ENCODE results near the gene CLDN22. TPM values are rescaled to one million over a fixed set of nuclear protein-coding genes. Genes with fewer than 3 reads are reported as not detected.

The CLDN22 gene
- total RNA-seq, 5 donors from 2014 or later (not counting 1 experiment from before 2014, with no cell fraction given): not detected

GRCh38 chr4:183330841-183331240 is 10.8 kb upstream of the CLDN22 start:
- Mint-ChIP-seq H3K36me3 (no peaks in the 10 kb centered on the region), H3K4me3 (no peak overlapping the region), H3K27ac (no peak overlapping the region), H3K4me1 (peaks cover 0 to 4% (median 4%) of the 10 kb centered on the region in 3 donors), H3K27me3 (peaks cover 10 to 29% of the 10 kb centered on the region in 2 donors), H3K9me3 (peaks cover 0 to 11% (median 3%) of the 10 kb centered on the region in 3 donors)
- Histone ChIP-seq H3K27ac (ENCODE audit: low read length) (no peak overlapping the region), H3K27me3 (replicated peaks in 1 of 2; ENCODE audit: control insufficient read depth in 2 of 2, extremely low read depth in 1 of 2, insufficient read depth in 2 of 2, low read length in 1 of 2) (peaks cover 0 to 15% of the 10 kb centered on the region in 2 experiments), H3K9me3 (no peaks in the 10 kb centered on the region), H3K36me3 (ENCODE audit: control insufficient read depth in 2 of 2, extremely low read depth in 1 of 2, insufficient read depth in 1 of 2, low read length in 1 of 2) (no peaks in the 10 kb centered on the region), H3K4me1 (ENCODE audit: control insufficient read depth in 1 of 2, extremely low read depth in 1 of 2, insufficient read depth in 2 of 2, low read length in 2 of 2) (no peaks in the 10 kb centered on the region), H3K4me3 (ENCODE audit: control insufficient read depth in 1 of 2, extremely low read depth in 1 of 2, low read length in 1 of 2) (no peak overlapping the region)
- ChIA-PET CTCF (no interaction called here), POLR2A (no interaction called here)
- no peak for ATAC-seq (replicated peaks in 1 of 4)
- no peak for DNase-seq
- 69% methylated on average over 2 of the region's 2 CpGs for WGBS (ENCODE audit: insufficient coverage)

- no peaks in the 10 kb centered on the region for H3K36me3 Mint-ChIP-seq
- no peak for DNase-seq
- H3K36me3 ChIP-seq (ENCODE audit: control insufficient read depth in 2 of 2, extremely low read depth in 1 of 2, insufficient read depth in 1 of 2, low read length in 1 of 2): no peaks in the 10 kb centered on the region
- no peaks in the 10 kb centered on the region for H3K4me1 ChIP-seq (ENCODE audit: control insufficient read depth in 1 of 2, extremely low read depth in 1 of 2, insufficient read depth in 2 of 2, low read length in 2 of 2)
- no peak overlapping the region for H3K4me3 Mint-ChIP-seq
- no peak overlapping the region for H3K27ac Mint-ChIP-seq
- 76% methylated on average over 6 of the region's 10 CpGs for WGBS (ENCODE audit: insufficient coverage)
- ChIA-PET POLR2A (no interaction called here), CTCF (no interaction called here)
- H3K4me3 ChIP-seq (ENCODE audit: control insufficient read depth in 1 of 2, extremely low read depth in 1 of 2, low read length in 1 of 2): no peak overlapping the region
- no peak for ATAC-seq (replicated peaks in 1 of 4)
- H3K9me3 Mint-ChIP-seq: peaks cover 0 to 11% (median 3%) of the 10 kb centered on the region in 3 donors
- peaks cover 0 to 15% of the 10 kb centered on the region in 2 experiments for H3K27me3 ChIP-seq (replicated peaks in 1 of 2; ENCODE audit: control insufficient read depth in 2 of 2, extremely low read depth in 1 of 2, insufficient read depth in 2 of 2, low read length in 1 of 2)
- no peaks in the 10 kb centered on the region for H3K9me3 ChIP-seq
- H3K4me1 Mint-ChIP-seq: no peaks in the 10 kb centered on the region
- no peak overlapping the region for H3K27ac ChIP-seq (ENCODE audit: low read length)
- H3K27me3 Mint-ChIP-seq: peaks cover 10 to 29% of the 10 kb centered on the region in 2 donors
Observed at GRCh38 chr4:183329954-183330742, 10.1 kb upstream of the CLDN22 start.

- Histone ChIP-seq H3K4me3 (ENCODE audit: control insufficient read depth in 1 of 2, extremely low read depth in 1 of 2, low read length in 1 of 2) (no peak overlapping the region), H3K9me3 (no peaks in the 10 kb centered on the region), H3K27me3 (replicated peaks in 1 of 2; ENCODE audit: control insufficient read depth in 2 of 2, extremely low read depth in 1 of 2, insufficient read depth in 2 of 2, low read length in 1 of 2) (peaks cover 0 to 19% of the 10 kb centered on the region in 2 experiments), H3K27ac (ENCODE audit: low read length) (no peak overlapping the region), H3K4me1 (ENCODE audit: control insufficient read depth in 1 of 2, extremely low read depth in 1 of 2, insufficient read depth in 2 of 2, low read length in 2 of 2) (no peaks in the 10 kb centered on the region), H3K36me3 (ENCODE audit: control insufficient read depth in 2 of 2, extremely low read depth in 1 of 2, insufficient read depth in 1 of 2, low read length in 1 of 2) (no peaks in the 10 kb centered on the region)
- CTCF ChIA-PET: no interaction called here
- WGBS (ENCODE audit: insufficient coverage): 95% methylated on average over 4 of the region's 6 CpGs
- no peak overlapping the region for H3K4me3 Mint-ChIP-seq
- POLR2A ChIA-PET: no interaction called here
- H3K27me3 Mint-ChIP-seq: peaks cover 10 to 29% of the 10 kb centered on the region in 2 donors
- DNase-seq (no peak), ATAC-seq (replicated peaks in 1 of 4) (no peak)
- H3K9me3 Mint-ChIP-seq: peaks cover 0 to 11% (median 3%) of the 10 kb centered on the region in 3 donors
- no peak overlapping the region for H3K27ac Mint-ChIP-seq
- no peaks in the 10 kb centered on the region for H3K36me3 Mint-ChIP-seq
- no peaks in the 10 kb centered on the region for H3K4me1 Mint-ChIP-seq
Observed at GRCh38 chr4:183329244-183329643, 9.2 kb upstream of the CLDN22 start.

- Histone ChIP-seq H3K9me3 (no peaks in the 10 kb centered on the region), H3K27ac (ENCODE audit: low read length) (no peak overlapping the region), H3K4me1 (ENCODE audit: control insufficient read depth in 1 of 2, extremely low read depth in 1 of 2, insufficient read depth in 2 of 2, low read length in 2 of 2) (no peaks in the 10 kb centered on the region), H3K4me3 (ENCODE audit: control insufficient read depth in 1 of 2, extremely low read depth in 1 of 2, low read length in 1 of 2) (no peak overlapping the region), H3K36me3 (ENCODE audit: control insufficient read depth in 2 of 2, extremely low read depth in 1 of 2, insufficient read depth in 1 of 2, low read length in 1 of 2) (no peaks in the 10 kb centered on the region), H3K27me3 (replicated peaks in 1 of 2; ENCODE audit: control insufficient read depth in 2 of 2, extremely low read depth in 1 of 2, insufficient read depth in 2 of 2, low read length in 1 of 2) (peaks cover 0 to 19% of the 10 kb centered on the region in 2 experiments)
- ChIA-PET POLR2A (no interaction called here), CTCF (no interaction called here)
- peaks cover 9 to 26% of the 10 kb centered on the region in 2 donors for H3K27me3 Mint-ChIP-seq
- ATAC-seq (replicated peaks in 1 of 4) (no peak), DNase-seq (no peak)
- WGBS (ENCODE audit: insufficient coverage): 73% methylated on average over 7 of the region's 7 CpGs
- no peak overlapping the region for H3K4me3 Mint-ChIP-seq
- H3K4me1 Mint-ChIP-seq: no peaks in the 10 kb centered on the region
- H3K36me3 Mint-ChIP-seq: no peaks in the 10 kb centered on the region
- peaks cover 0 to 11% (median 3%) of the 10 kb centered on the region in 3 donors for H3K9me3 Mint-ChIP-seq
- no peak overlapping the region for H3K27ac Mint-ChIP-seq
Observed at GRCh38 chr4:183328832-183329231, 8.8 kb upstream of the CLDN22 start.

GRCh38 chr4:183327827-183328226 is 7.8 kb upstream of the CLDN22 start:
- no peak overlapping the region for H3K27ac Mint-ChIP-seq
- H3K4me1 Mint-ChIP-seq: no peaks in the 10 kb centered on the region
- peaks cover 10 to 21% of the 10 kb centered on the region in 2 donors for H3K27me3 Mint-ChIP-seq
- WGBS (ENCODE audit: insufficient coverage): 91% methylated on average over 5 of the region's 7 CpGs
- ChIA-PET POLR2A (no interaction called here), CTCF (interaction anchor here in 1 of 2 donors (0.5 kb wide), 1 partner anchor 78 kb away, joined by 6 read pairs; no protein-coding TSS in a partner anchor)
- H3K4me3 Mint-ChIP-seq: no peak overlapping the region
- Histone ChIP-seq H3K4me3 (ENCODE audit: control insufficient read depth in 1 of 2, extremely low read depth in 1 of 2, low read length in 1 of 2) (no peak overlapping the region), H3K9me3 (no peaks in the 10 kb centered on the region), H3K27me3 (replicated peaks in 1 of 2; ENCODE audit: control insufficient read depth in 2 of 2, extremely low read depth in 1 of 2, insufficient read depth in 2 of 2, low read length in 1 of 2) (peaks cover 0 to 19% of the 10 kb centered on the region in 2 experiments), H3K36me3 (ENCODE audit: control insufficient read depth in 2 of 2, extremely low read depth in 1 of 2, insufficient read depth in 1 of 2, low read length in 1 of 2) (no peaks in the 10 kb centered on the region), H3K27ac (ENCODE audit: low read length) (no peak overlapping the region), H3K4me1 (ENCODE audit: control insufficient read depth in 1 of 2, extremely low read depth in 1 of 2, insufficient read depth in 2 of 2, low read length in 2 of 2) (no peaks in the 10 kb centered on the region)
- DNase-seq (no peak), ATAC-seq (replicated peaks in 1 of 4) (no peak)
- peaks cover 0 to 11% (median 3%) of the 10 kb centered on the region in 3 donors for H3K9me3 Mint-ChIP-seq
- H3K36me3 Mint-ChIP-seq: no peaks in the 10 kb centered on the region

- DNase-seq: no peak
- Mint-ChIP-seq H3K4me3 (no peak overlapping the region), H3K27ac (no peak overlapping the region), H3K36me3 (no peaks in the 10 kb centered on the region), H3K27me3 (peaks cover 4 to 12% of the 10 kb centered on the region in 2 donors), H3K9me3 (peaks cover 0 to 11% (median 3%) of the 10 kb centered on the region in 3 donors), H3K4me1 (peaks cover 3 to 4% (median 4%) of the 10 kb centered on the region in 3 donors)
- H3K4me3 ChIP-seq (ENCODE audit: control insufficient read depth in 1 of 2, extremely low read depth in 1 of 2, low read length in 1 of 2): no peak overlapping the region
- POLR2A ChIA-PET: no interaction called here
- H3K4me1 ChIP-seq (ENCODE audit: control insufficient read depth in 1 of 2, extremely low read depth in 1 of 2, insufficient read depth in 2 of 2, low read length in 2 of 2): peaks cover 0 to under 1% of the 10 kb centered on the region in 2 experiments
- no peak for ATAC-seq (replicated peaks in 1 of 4)
- H3K27ac ChIP-seq (ENCODE audit: low read length): no peak overlapping the region
- CTCF ChIA-PET: no interaction called here
- H3K36me3 ChIP-seq (ENCODE audit: control insufficient read depth in 2 of 2, extremely low read depth in 1 of 2, insufficient read depth in 1 of 2, low read length in 1 of 2): no peaks in the 10 kb centered on the region
- no CpG with 5 or more reads among the region's 2 CpGs for WGBS (ENCODE audit: insufficient coverage)
- peaks cover 0 to 15% of the 10 kb centered on the region in 2 experiments for H3K27me3 ChIP-seq (replicated peaks in 1 of 2; ENCODE audit: control insufficient read depth in 2 of 2, extremely low read depth in 1 of 2, insufficient read depth in 2 of 2, low read length in 1 of 2)
- H3K9me3 ChIP-seq: no peaks in the 10 kb centered on the region
Observed at GRCh38 chr4:183326853-183327252, 6.8 kb upstream of the CLDN22 start.
